DMS79 (cell line): Measurements from ENCODE around the gene ROBO4.
A peak's percentile ranks its signal among the peaks of the same experiment; 100 is the strongest.

Source experiments
- DNase-seq: peaks from one replicate; lab custom pipeline; 2025; lab: John Stamatoyannopoulos, UW

The ROBO4 gene

GRCh38 chr11:124872741-124873140 lies 24.9 kb downstream of the ROBO4 start:
- no peak for DNase-seq

- no peak for DNase-seq
These were observed 25.4 kb downstream of the ROBO4 start for GRCh38 chr11:124872280-124872679.

- no peak for DNase-seq
These were observed 27.2 kb downstream of the ROBO4 start for GRCh38 chr11:124870430-124870829.

GRCh38 chr11:124869856-124870387 lies 27.7 kb downstream of the ROBO4 start:
- no peak for DNase-seq

- DNase-seq = no peak
These were observed 28.3 kb downstream of the ROBO4 start for GRCh38 chr11:124869331-124869730.

GRCh38 chr11:124868331-124869274 lies 29.1 kb downstream of the ROBO4 start:
- no peak for DNase-seq

- no peak for DNase-seq
These were observed 30.0 kb downstream of the ROBO4 start for GRCh38 chr11:124867700-124868099.

GRCh38 chr11:124865902-124866851 lies 31.5 kb downstream of the ROBO4 start:
- DNase-seq = no peak

GRCh38 chr11:124865181-124865901 lies 32.3 kb downstream of the ROBO4 start, which contains the start of gene ROBO3:
ROBO3 (plus strand) TSS chr11:124865432; CDS start chr11:124865578, 146 bp downstream.
- DNase-seq = no peak

GRCh38 chr11:124864892-124865180 lies 32.8 kb downstream of the ROBO4 start:
- no peak for DNase-seq

- DNase-seq = no peak
These were observed 33.3 kb downstream of the ROBO4 start for GRCh38 chr11:124864176-124864891.

GRCh38 chr11:124863826-124864165 lies 33.9 kb downstream of the ROBO4 start:
- no peak for DNase-seq

GRCh38 chr11:124863137-124863825 lies 34.4 kb downstream of the ROBO4 start:
- no peak for DNase-seq

GRCh38 chr11:124861670-124862069 lies 36.0 kb downstream of the ROBO4 start:
- DNase-seq = no peak

- no peak for DNase-seq
These were observed 38.5 kb downstream of the ROBO4 start for GRCh38 chr11:124859171-124859570.

GRCh38 chr11:124846070-124846673 lies 51.5 kb downstream of the ROBO4 start:
- no peak for DNase-seq

- DNase-seq = no peak
These were observed 53.0 kb downstream of the ROBO4 start for GRCh38 chr11:124844664-124845079.

- DNase-seq = no peak
These were observed 54.1 kb downstream of the ROBO4 start for GRCh38 chr11:124843616-124843910.

GRCh38 chr11:124842305-124842704 lies 55.4 kb downstream of the ROBO4 start:
- DNase-seq = peak; percentile 81

GRCh38 chr11:124841840-124842239 lies 55.8 kb downstream of the ROBO4 start:
- peak; percentile 89 for DNase-seq
